Kidney capillary endothelial cell (primary cell): ENCODE data around the gene ANAPC10.
"Not testable (repeated sequence)": the region's sequence is repeated elsewhere in the genome, so short reads cannot be mapped to it uniquely, and the experiment has no call there.

Experiments used
- DNase-seq: peaks from one replicate; pipeline ENCODE4 v3.0.0-alpha.2; 2018; ENCODE audit warnings: low spot score

Gene ANAPC10

DNA sequence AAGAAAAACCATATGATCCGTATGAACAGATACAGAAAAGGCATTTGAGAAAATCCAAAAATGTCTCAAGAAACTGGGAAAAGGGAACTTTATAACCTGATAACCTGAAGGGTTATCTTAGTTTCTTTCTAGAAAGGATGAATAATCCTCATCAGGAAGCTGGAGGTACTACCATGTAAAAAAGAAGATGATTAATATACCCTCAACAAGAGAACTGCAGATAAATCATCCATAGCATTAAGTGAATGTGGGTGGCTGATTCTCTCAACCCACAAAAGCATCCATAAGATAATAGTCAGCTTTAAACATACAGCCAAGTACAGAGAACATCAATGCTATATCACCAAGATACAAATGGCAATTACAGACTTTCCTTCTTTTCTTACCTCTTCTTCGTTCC, 26.4 kb downstream of the ANAPC10 start:
- DNase-seq, result no peak

- DNase-seq, result no peak
Observed at GRCh38 chr4:145069361-145069760, 28.6 kb downstream of the ANAPC10 start.

GRCh38 chr4:145066063-145066501, 31.9 kb downstream of the ANAPC10 start:
- peak; percentile 31 for DNase-seq

GRCh38 chr4:145061318-145061920, 36.6 kb downstream of the ANAPC10 start:
- DNase-seq, result peak; percentile 65

GRCh38 chr4:145058256-145058655, 39.7 kb downstream of the ANAPC10 start:
- no peak for DNase-seq

DNA sequence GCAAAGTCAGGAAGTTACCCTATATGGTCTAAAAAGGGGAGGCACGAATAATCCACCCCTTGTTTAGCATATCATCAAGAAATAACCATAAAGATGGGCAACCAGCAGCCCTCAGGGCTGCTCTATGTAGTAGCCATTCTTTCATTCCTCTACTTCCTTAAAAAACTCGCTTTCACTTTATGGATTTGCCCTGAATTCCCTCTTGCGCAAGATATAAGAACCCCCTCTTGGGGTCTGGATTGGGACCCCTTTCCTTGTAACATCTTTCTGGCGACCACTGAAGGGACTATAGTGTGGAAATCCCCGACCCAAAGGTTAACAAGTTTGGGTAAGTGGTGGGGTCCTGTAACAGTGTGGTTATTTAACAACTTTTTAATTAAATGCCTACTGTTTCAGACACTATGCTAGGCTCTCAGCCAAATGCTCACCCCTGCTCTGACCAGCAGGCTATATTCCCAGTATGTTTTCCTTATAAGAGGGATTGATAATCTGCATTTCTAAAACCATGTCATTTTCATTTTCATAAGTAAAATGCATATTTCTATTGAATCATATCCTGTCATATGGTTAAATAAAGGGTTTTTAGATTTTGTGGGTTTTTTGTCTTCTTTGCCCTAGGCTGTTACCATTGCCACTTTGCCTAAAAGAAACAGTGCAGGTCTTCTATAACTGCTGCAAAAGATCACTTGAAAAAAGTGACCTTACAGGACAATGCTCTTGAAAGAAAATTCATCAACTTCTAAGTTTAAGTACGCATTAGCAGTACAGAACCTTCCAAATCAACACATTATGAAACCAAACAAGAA, 41.5 kb downstream of the ANAPC10 start:
- no peak for DNase-seq

DNA sequence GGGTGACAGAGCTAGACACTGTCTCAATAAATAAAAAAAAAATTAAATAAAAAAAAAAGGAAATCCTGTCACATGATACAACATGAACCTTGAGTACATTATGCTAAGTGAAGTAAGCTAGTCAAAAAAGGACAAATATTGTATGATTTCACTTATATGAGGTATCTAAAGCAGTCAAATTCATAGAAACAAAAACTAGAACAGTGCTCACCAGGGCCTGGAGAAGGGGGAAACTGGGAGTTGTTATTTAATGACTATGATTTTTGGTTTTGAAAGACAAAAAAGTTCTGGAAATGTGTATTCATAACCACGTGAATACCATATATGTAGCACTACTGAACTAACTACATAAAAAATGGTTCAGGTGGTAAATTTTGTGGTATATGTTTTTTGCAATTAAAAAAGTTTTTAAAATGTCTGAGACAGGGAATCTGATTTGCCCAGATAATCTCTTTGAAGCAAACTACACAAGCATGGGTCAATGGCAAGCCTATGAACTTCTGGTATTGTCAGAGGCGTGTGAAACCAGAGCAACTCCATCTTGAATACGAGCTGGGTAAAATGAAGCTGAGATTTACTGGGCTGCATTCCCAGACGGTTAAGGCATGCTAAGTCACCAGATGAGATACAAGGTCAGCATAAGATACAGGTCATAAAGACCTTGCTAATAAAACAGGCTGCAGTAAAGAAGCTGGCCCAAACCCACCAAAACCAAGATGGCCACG, 42.3 kb downstream of the ANAPC10 start:
- no peak for DNase-seq

GRCh38 chr4:145049241-145049640, 48.8 kb downstream of the ANAPC10 start:
- DNase-seq, result no peak

DNA sequence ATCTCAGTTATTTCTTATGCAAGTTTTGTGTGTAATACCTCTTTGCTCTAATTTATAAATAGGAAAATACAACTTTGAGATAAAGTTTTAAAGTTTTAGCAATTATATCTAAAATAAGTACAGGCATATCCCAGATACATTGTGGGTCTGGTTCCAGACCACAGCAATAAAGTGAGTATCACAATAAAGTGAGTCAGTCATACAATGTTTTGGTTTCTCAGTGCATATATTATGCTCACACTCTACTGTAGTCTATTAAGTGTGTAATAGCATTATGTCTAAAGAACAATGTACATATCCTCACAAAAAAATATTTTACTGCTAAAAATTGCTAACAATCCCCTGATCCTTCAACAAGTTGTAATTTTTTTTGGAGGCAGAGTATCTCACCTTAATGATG, 49.2 kb downstream of the ANAPC10 start:
- DNase-seq, result no peak

- DNase-seq, result no peak
Observed at GRCh38 chr4:145047151-145047550, 50.8 kb downstream of the ANAPC10 start.

- DNase-seq, result no peak
Observed at GRCh38 chr4:145045180-145045579, 52.8 kb downstream of the ANAPC10 start.

DNA sequence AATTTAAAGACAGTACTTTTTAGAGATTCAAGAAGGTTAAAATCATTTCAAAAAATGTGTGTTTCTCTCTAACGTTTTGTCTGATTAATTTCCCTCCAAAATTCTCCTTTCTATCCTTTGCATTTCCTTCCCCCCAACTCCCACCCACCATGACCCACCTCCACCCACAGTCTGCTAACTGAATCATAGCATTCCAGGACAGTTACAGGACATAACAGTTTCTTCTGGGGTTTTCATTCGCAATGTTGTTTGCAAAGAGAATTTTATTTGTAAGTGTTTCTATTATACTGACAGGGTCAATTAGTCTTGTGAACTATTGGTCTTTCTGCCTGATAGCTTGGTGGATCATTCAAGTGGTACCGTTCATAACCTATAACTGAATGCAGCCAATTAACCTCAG, 53.7 kb downstream of the ANAPC10 start:
- no peak for DNase-seq

DNA sequence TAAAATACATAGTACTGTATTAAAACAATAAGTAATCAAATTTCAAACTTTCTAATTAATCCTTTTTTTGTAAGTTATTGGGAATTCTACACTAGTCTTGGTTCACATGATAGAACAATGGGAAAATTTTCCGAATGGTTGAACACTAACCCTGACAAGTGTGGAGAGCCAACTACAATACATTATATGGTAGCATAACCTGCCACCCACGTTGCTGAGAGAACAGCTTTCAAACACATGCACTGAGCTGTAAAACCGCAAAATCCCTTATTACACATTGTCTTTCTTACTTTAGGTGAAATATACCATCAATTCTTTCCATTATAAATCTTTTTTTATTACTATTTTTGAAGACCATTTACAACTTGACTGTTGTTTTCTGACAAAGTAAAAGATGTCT, 54.7 kb downstream of the ANAPC10 start:
- no peak for DNase-seq

DNA sequence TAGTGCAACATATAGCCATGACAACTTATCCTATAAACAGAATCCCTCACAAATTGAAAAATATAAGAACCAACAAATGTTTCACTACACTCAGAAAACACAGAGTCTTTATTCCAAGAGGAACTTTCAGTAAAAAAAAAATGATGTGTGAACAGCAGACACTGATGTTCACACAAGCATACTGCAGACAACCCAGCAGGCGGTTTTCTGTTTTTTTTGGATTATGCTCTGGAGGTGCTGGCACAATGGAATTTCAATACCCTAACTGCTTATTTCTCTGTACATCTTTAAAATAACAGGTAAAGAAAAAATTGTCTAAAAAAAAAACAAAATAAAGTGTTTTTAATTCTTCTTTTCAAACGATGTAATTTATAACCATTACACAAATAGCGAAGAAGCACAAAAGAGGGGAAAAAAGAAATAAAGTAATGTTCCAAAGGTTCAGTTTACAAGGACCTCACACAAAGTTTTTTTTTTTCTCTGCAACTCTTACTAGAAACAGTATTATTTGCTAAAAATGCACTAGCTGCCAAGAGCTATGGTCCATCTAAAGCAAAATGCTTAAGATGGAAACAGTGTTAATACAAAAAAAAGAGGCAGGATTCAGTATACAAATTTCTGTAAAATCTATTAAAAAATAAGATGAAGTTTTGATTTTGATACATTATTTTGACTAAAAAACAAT, 55.3 kb downstream of the ANAPC10 start:
- DNase-seq, result no peak

DNA sequence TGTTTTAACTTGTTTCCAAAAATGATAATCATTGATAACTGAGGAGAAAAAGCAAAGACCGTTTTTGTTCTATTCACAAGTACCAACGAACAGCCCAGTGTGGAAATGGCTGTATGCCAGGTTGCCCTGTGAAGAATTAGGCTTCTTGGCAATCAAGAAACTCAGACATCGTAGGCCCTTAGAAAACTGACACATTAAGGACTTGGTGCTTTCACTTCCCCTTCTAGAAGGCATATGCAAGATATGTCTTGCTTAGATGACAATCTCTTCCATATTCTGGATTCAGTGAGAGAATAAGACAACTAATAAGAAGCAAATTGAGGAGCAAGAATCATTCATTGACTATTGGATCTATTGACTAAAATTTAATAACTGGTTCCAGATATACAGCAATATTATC, 56.6 kb downstream of the ANAPC10 start:
- DNase-seq, result no peak

DNA sequence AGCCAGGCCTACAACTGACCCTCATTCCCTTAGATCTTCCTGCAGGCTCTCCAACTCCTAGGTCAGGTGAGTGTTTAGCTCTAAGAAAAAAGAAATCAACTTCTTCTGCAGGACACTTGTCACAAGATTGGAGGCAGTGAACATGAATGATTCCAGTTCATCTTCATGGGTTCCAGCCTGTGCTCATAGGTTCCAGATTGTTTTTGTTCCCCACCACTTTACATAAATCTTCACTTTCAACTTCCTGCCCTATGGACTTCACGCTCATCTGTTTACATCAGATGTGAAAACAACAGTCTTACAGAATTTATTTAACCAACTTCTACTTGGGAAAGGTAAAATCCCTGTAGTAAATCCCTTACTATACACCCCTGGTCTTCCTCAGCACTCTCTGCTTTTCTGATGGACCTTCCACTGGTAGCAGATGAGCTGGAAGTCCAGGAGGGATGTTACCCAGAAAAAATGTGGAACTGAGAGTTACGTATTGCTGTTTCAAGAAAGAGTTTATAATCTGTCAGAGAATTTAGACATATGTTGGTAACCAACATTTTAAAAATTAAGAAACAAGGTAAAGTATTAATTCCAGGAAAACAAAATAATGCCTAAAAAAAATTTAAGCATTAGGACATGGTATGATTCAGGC, 62.4 kb downstream of the ANAPC10 start:
- no peak for DNase-seq

DNA sequence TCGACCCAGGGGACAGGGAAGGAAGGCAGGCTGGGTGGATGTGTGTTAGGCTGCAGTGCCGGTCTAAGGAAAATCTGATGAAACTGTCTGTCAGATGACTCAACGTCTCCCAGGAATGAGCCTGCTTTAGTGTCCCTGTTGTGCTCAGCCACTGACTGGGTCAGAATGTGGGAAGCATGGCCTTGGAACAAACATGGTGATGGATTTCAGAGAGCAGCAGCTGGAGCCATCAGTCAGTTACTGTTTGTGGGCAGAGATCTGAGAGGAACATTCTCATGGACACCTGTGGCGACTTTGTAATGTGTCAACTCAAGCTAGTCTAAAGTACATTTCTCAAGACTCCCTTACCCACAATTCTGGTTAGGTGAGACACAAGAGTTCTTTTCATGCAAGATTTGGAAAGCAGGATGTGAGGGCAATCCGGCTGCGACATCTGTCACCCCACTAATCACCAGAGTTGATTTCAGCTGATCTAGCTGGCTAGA, 63.2 kb downstream of the ANAPC10 start:
- DNase-seq, result no peak

DNA sequence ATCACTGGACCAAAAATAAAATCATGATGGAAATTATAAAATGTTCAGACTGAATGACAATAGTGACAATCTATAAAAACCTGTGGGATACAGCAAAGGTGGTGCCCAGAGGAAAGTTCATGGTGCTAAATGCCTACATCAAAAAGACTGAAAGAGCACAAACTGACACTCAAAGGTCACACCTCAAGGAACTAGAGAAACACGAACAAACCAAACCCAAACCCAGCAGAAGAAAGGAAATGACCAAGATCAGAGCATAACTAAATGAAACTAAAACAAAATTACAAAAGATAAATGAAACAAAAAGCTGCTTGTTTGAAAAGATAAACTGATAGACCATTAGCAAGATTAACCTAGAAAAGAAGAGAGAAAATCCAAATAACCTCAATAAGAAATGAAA, 78.7 kb downstream of the ANAPC10 start:
- no peak for DNase-seq

- no peak for DNase-seq
Observed at GRCh38 chr4:145014365-145014764, 83.6 kb downstream of the ANAPC10 start.

- peak; percentile 86 for DNase-seq
Observed at GRCh38 chr4:145012841-145013240, 85.2 kb downstream of the ANAPC10 start.

DNA sequence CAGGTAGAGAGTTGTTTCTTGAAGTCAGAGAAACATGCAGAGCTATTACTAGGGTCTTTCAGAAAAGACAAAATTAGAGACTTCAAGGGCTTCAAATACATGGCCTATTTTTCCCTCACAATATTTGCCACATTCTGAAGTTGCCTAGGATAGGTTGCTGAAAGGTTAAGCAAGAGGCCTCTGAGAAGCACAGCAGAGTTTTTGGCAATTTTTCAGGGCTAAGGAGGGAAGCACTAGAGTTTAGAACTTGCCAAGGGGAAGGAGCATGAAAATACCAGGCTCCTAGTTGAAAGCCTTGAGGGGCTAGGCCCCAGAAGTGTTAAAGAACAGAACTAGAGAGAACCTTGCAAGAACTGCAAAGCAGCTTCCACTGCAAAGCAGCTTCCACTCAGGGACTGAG, 86.4 kb downstream of the ANAPC10 start:
- DNase-seq, result no peak

DNA sequence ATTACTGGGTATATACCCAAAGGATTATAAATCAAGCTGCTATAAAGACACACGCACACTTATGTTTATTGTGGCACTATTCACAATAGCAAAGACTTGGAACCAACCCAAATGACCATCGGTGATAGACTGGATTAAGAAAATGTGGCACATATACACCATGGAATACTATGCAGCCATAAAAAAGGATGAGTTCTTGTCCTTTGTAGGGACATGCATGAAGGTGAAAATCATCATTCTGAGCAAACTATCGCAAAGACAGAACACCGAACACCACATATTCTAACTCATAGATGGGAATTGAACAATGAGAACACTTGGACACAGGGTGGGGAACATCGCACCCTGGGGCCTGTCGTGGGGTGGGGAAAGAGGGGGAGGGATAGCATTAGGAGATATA, 87.7 kb downstream of the ANAPC10 start:
- not testable (repeated sequence) for DNase-seq
